Activated naive CD4-positive, alpha-beta T cell treated with anti-CD3 and anti-CD28 coated beads, Interleukin-2, amount 50 U/mL, for 72 hours (primary cell): ENCODE results near the gene TSNAX. TPM values are rescaled to one million over a fixed set of nuclear protein-coding genes. Genes with fewer than 3 reads are reported as not detected.
"Not testable (repeated sequence)": the region's sequence is repeated elsewhere in the genome, so short reads cannot be mapped to it uniquely, and the experiment has no call there.

ENCODE experiments used
- ATAC-seq, 2 donors: fragments of 150-1000 bp; cut with Tn5 transposase; 2 replicates each; pipeline ENCODE4 v1.10.0; 2021; ENCODE audit warnings: mild to moderate bottlenecking in 2 of 2, moderate library complexity in 2 of 2
- DNase-seq, 2 donors: peaks; one replicate each; pipeline ENCODE4 v3.0.0; 2021 to 2022; ENCODE audit warnings: low spot score in 2 of 2
- H3K27ac Mint-ChIP-seq, 2 donors: one replicate each; pipeline ENCODE4 v1.8.0; 2022; ENCODE audit warnings: mild to moderate bottlenecking in 2 of 2, mixed read lengths in 2 of 2
- H3K36me3 Mint-ChIP-seq, 2 donors: one replicate each; pipeline ENCODE4 v1.8.0; 2022; ENCODE audit warnings: mixed read lengths in 2 of 2
- H3K9me3 Mint-ChIP-seq, 2 donors: one replicate each; pipeline ENCODE4 v1.8.0; 2022; ENCODE audit warnings: mixed read lengths in 2 of 2
- total RNA-seq, 2 donors: library from RNA; stranded (reverse); gene quantifications; one replicate each; pipeline ENCODE4 v1.2.3, GENCODE V29; 2022

Gene TSNAX
- total RNA-seq, 2 donors from 2014 or later, result 22.3 to 34.3 TPM

GRCh38 chr1:231544943-231545592, 16.6 kb downstream of the TSNAX start:
- Mint-ChIP-seq H3K36me3 (peaks cover 14 to 18% of the 10 kb centered on the region in 2 donors), H3K9me3 (peaks cover 0 to 6% of the 10 kb centered on the region in 2 donors), H3K27ac (no peak overlapping the region)
- DNase-seq (no peak), ATAC-seq (no peak)

- Mint-ChIP-seq H3K27ac (no peak overlapping the region), H3K9me3 (no peaks in the 10 kb centered on the region), H3K36me3 (peaks cover 4 to 5% of the 10 kb centered on the region in 2 donors)
- DNase-seq, result no peak
- no peak for ATAC-seq
Measured at GRCh38 chr1:231546693-231547092, 18.2 kb downstream of the TSNAX start.

GRCh38 chr1:231549733-231550447, 21.4 kb downstream of the TSNAX start:
- Mint-ChIP-seq H3K27ac (no peak overlapping the region), H3K36me3 (peaks cover 0 to 8% of the 10 kb centered on the region in 2 donors), H3K9me3 (no peaks in the 10 kb centered on the region)
- ATAC-seq (no peak), DNase-seq (no peak)

- Mint-ChIP-seq H3K9me3 (peaks cover 0 to 4% of the 10 kb centered on the region in 2 donors), H3K27ac (no peak overlapping the region), H3K36me3 (peaks cover 0 to 13% of the 10 kb centered on the region in 2 donors)
- no peak for ATAC-seq
- DNase-seq, result peak in 1 of 2 donors; percentile 10
Measured at GRCh38 chr1:231550448-231550781, 21.9 kb downstream of the TSNAX start.

- DNase-seq, result no peak
- Mint-ChIP-seq H3K27ac (no peak overlapping the region), H3K36me3 (peaks cover 0 to 17% of the 10 kb centered on the region in 2 donors), H3K9me3 (peaks cover 0 to 4% of the 10 kb centered on the region in 2 donors)
- no peak for ATAC-seq
Measured at GRCh38 chr1:231553320-231553719, 24.9 kb downstream of the TSNAX start.

- ATAC-seq (peak; percentile 43 to 94), DNase-seq (no peak)
- H3K9me3 Mint-ChIP-seq, result peaks cover 0 to 4% of the 10 kb centered on the region in 2 donors
- H3K27ac Mint-ChIP-seq, result no peak overlapping the region
- H3K36me3 Mint-ChIP-seq, result peaks cover 0 to 17% of the 10 kb centered on the region in 2 donors
Measured at GRCh38 chr1:231554969-231555368, 26.5 kb downstream of the TSNAX start.

- DNase-seq (no peak), ATAC-seq (peak in 1 of 2 donors; percentile 36)
- H3K36me3 Mint-ChIP-seq, result peaks cover 0 to 17% of the 10 kb centered on the region in 2 donors
- H3K27ac Mint-ChIP-seq, result peak overlapping the region in 1 of 2 donors; percentile 1
- peaks cover 0 to 4% of the 10 kb centered on the region in 2 donors for H3K9me3 Mint-ChIP-seq
Measured at GRCh38 chr1:231557411-231557810, 28.9 kb downstream of the TSNAX start.

GRCh38 chr1:231557898-231558707, 29.6 kb downstream of the TSNAX start:
- H3K9me3 Mint-ChIP-seq, result peaks cover 0 to 4% of the 10 kb centered on the region in 2 donors
- ATAC-seq, result no peak
- H3K27ac Mint-ChIP-seq, result no peak overlapping the region
- peaks cover 2 to 17% of the 10 kb centered on the region in 2 donors for H3K36me3 Mint-ChIP-seq
- no peak for DNase-seq

GRCh38 chr1:231558708-231559185, 30.3 kb downstream of the TSNAX start:
- ATAC-seq, result no peak
- Mint-ChIP-seq H3K36me3 (peaks cover 8 to 17% of the 10 kb centered on the region in 2 donors), H3K27ac (no peak overlapping the region), H3K9me3 (peaks cover 0 to 4% of the 10 kb centered on the region in 2 donors)
- DNase-seq, result no peak

GRCh38 chr1:231561647-231562383, 33.3 kb downstream of the TSNAX start:
- H3K9me3 Mint-ChIP-seq, result no peaks in the 10 kb centered on the region
- peaks cover 5 to 8% of the 10 kb centered on the region in 2 donors for H3K36me3 Mint-ChIP-seq
- H3K27ac Mint-ChIP-seq, result no peak overlapping the region
- ATAC-seq (no peak), DNase-seq (no peak)

- ATAC-seq, result no peak
- no peak for DNase-seq
- Mint-ChIP-seq H3K36me3 (peaks cover 18 to 19% of the 10 kb centered on the region in 2 donors), H3K9me3 (no peaks in the 10 kb centered on the region), H3K27ac (no peak overlapping the region)
Measured at GRCh38 chr1:231563247-231563646, 34.8 kb downstream of the TSNAX start.

- H3K36me3 Mint-ChIP-seq, result peaks cover 18 to 19% of the 10 kb centered on the region in 2 donors
- DNase-seq (no peak), ATAC-seq (no peak)
- H3K9me3 Mint-ChIP-seq, result no peaks in the 10 kb centered on the region
- no peak overlapping the region for H3K27ac Mint-ChIP-seq
Measured at GRCh38 chr1:231564373-231564772, 35.9 kb downstream of the TSNAX start.

GRCh38 chr1:231566496-231566895, 38.0 kb downstream of the TSNAX start:
- H3K36me3 Mint-ChIP-seq, result peaks cover 18 to 19% of the 10 kb centered on the region in 2 donors
- no peak overlapping the region for H3K27ac Mint-ChIP-seq
- peak in 1 of 2 donors; percentile 85 for ATAC-seq

GRCh38 chr1:231570262-231570661, 41.8 kb downstream of the TSNAX start:
- ATAC-seq, DNase-seq, H3K27ac Mint-ChIP-seq, H3K9me3 Mint-ChIP-seq: not testable (repeated sequence)
- peaks cover 10 to 14% of the 10 kb centered on the region in 2 donors for H3K36me3 Mint-ChIP-seq

More at GRCh38 chr1:231566496-231566895, 38.0 kb downstream of the TSNAX start:
- no peaks in the 10 kb centered on the region for H3K9me3 Mint-ChIP-seq
- DNase-seq, result no peak

GRCh38 chr1:231571904-231572303, 43.4 kb downstream of the TSNAX start:
- Mint-ChIP-seq H3K27ac (no peak overlapping the region), H3K36me3 (peaks cover 10 to 13% of the 10 kb centered on the region in 2 donors), H3K9me3 (no peaks in the 10 kb centered on the region)
- DNase-seq, result no peak
- no peak for ATAC-seq

- no peak for ATAC-seq
- no peak for DNase-seq
- no peak overlapping the region for H3K27ac Mint-ChIP-seq
- no peaks in the 10 kb centered on the region for H3K9me3 Mint-ChIP-seq
- no peaks in the 10 kb centered on the region for H3K36me3 Mint-ChIP-seq
Measured at GRCh38 chr1:231575472-231575871, 47.0 kb downstream of the TSNAX start.
